Body of pancreas (tissue), 4 donors: Measurements from ENCODE around the gene ZNG1E. TPM values are rescaled to one million over a fixed set of nuclear protein-coding genes. Genes with fewer than 3 reads are reported as not detected.
"Not testable (repeated sequence)": the region's sequence is repeated elsewhere in the genome, so short reads cannot be mapped to it uniquely, and the experiment has no call there.

Experiments
- ATAC-seq: fragments of 150-250 bp; one replicate; pipeline ENCODE4 v1.9.1; 2016
- DNase-seq, 4 donors: peaks; one replicate each; pipeline ENCODE4 v3.0.0-alpha.2; 2019
- H3K27ac ChIP-seq, 4 donors: fragments of 200-600 bp; sonication (generic); 1 replicate in 3 of 4; 2 replicates in 1 of 4; pipeline versions ENCODE4 v1.5.1 to v1.6.1; 2016 to 2019; ENCODE audit warnings: mild to moderate bottlenecking in 1 of 4, mixed read lengths in 1 of 4, moderate library complexity in 1 of 4
- H3K27me3 ChIP-seq, 2 donors: fragments of 200-600 bp; sonication (generic); one replicate each; pipeline ENCODE4 v1.6.0; 2016; ENCODE audit warnings: mild to moderate bottlenecking in 1 of 2
- H3K36me3 ChIP-seq, 2 donors: fragments of 200-600 bp; sonication (generic); replicated peaks in 1 of 2; 2 replicates each; pipeline ENCODE4 v1.5.1; 2016; ENCODE audit warnings: low read depth in 2 of 2; ENCODE audit not compliant: insufficient read depth in 1 of 2
- H3K4me1 ChIP-seq: fragments of 200-600 bp; sonication (generic); one replicate; pipeline ENCODE4 v1.6.0; 2016
- H3K4me3 ChIP-seq, 2 donors: fragments of 200-600 bp; sonication (generic); 1 replicate in 1 of 2; 2 replicates in 1 of 2; pipeline ENCODE4 v1.5.1; 2016 to 2019
- H3K9me3 ChIP-seq, 3 donors: fragments of 200-600 bp; sonication (generic); 1 replicate in 2 of 3; 2 replicates in 1 of 3; pipeline ENCODE4 v1.5.1; 2016
- CTCF ChIP-seq, 7 experiments: fragments of 450-650 bp in 4 of 7; fragments of 200-600 bp in 3 of 7; sonication (generic) in 3 of 7; IDR thresholded peaks; one replicate each; pipeline ENCODE4 v1.5.1; 2016 to 2019; ENCODE audit warnings: antibody characterized with exemption in 7 of 7
- POLR2A ChIP-seq, 3 donors: fragments of 450-650 bp; IDR thresholded peaks; one replicate each; pipeline ENCODE4 v1.6.1; 2016; ENCODE audit warnings: antibody characterized with exemption in 3 of 3, mild to moderate bottlenecking in 2 of 3
- WGBS, 2 donors: methylation state at CpG; one replicate each; pipeline ENCODE4 v1.1.5; 2017; 5-methylcytosine and 5-hydroxymethylcytosine counted together
- intact Hi-C: fragments of 100-400 bp; cut with DNase I; formaldehyde crosslinking; loops from one replicate; pipeline ENCODE4 v1.15.1; 2023
- total RNA-seq, 2 donors: library from RNA; depleted of rRNA; stranded (reverse); fragments of >200 nt; gene quantifications; one replicate each; pipeline ENCODE4 v1.1.0, GENCODE V29; 2016

ZNG1E gene
- total RNA-seq: 10 to 100 TPM; 39.6 to 52.4 TPM

- intact Hi-C loops, H3K27me3 ChIP-seq, H3K9me3 ChIP-seq, ATAC-seq, H3K36me3 ChIP-seq, H3K4me1 ChIP-seq, H3K4me3 ChIP-seq: not testable (repeated sequence)
- DNase-seq: peak; percentile 80 to 86 (median 82)
- H3K27ac ChIP-seq: peak within 1 kb of the TSS in 3 of 4 donors; percentile 59 to 72 (median 70)
- TF ChIP-seq POLR2A (IDR thresholded peaks at IDR 0.05): peak in 1 of 3 donors; percentile 10
- 0% methylated on average over 3 of the region's 33 CpGs; no CpG with 5 or more reads in 1 of the 2 donors for WGBS, 2 donors
Measured at GRCh38 chr9:65675589-65676021, at the start of gene ZNG1E. ZNG1E (plus strand) TSS chr9:65675928; CDS start chr9:65675977, 49 bp downstream.

- DNase-seq, ATAC-seq: not testable (repeated sequence)
- 56 to 74% methylated on average over 2 of the region's 2 CpGs for WGBS, 2 donors
Measured at GRCh38 chr9:65673579-65673978, 2.1 kb upstream of the ZNG1E start.

GRCh38 chr9:65675018-65675417 lies 710 bp upstream of the ZNG1E start:
- DNase-seq, H3K4me1 ChIP-seq, H3K4me3 ChIP-seq, intact Hi-C loops, H3K36me3 ChIP-seq, H3K27me3 ChIP-seq, H3K9me3 ChIP-seq, H3K27ac ChIP-seq, ATAC-seq: not testable (repeated sequence)
- 32 to 34% methylated on average over 4 to 5 of the region's 5 CpGs for WGBS, 2 donors

More at GRCh38 chr9:65673579-65673978, 2.1 kb upstream of the ZNG1E start:
- intact Hi-C loops, H3K27me3 ChIP-seq, H3K4me1 ChIP-seq, H3K4me3 ChIP-seq, H3K27ac ChIP-seq, H3K36me3 ChIP-seq, H3K9me3 ChIP-seq: not testable (repeated sequence)

- H3K27me3 ChIP-seq, intact Hi-C loops, H3K36me3 ChIP-seq, H3K9me3 ChIP-seq, H3K4me3 ChIP-seq, H3K4me1 ChIP-seq: not testable (repeated sequence)
- ATAC-seq (peak; percentile 55), DNase-seq (peak; percentile 33 to 69 (median 48))
- 0% methylated on average over 4 of the region's 11 CpGs for WGBS, 2 donors
- peak overlapping the region in 2 of 4 donors; percentile 59 to 68 for H3K27ac ChIP-seq
Measured at GRCh38 chr9:65676389-65676788, 661 bp downstream of the ZNG1E start.

GRCh38 chr9:65678533-65678932 lies 2.8 kb downstream of the ZNG1E start:
- H3K27ac ChIP-seq: not testable (repeated sequence)
- WGBS, 2 donors: 0 to 4% methylated on average over 3 of the region's 3 CpGs
- TF ChIP-seq CTCF (IDR thresholded peaks at IDR 0.05): peak in 1 of 7 experiments; percentile 26

GRCh38 chr9:65703550-65703949 lies 27.8 kb downstream of the ZNG1E start:
- DNase-seq, H3K36me3 ChIP-seq, ATAC-seq, H3K4me3 ChIP-seq, H3K27ac ChIP-seq, H3K9me3 ChIP-seq, H3K4me1 ChIP-seq, H3K27me3 ChIP-seq, intact Hi-C loops: not testable (repeated sequence)
- no CpG with 5 or more reads among the region's 2 CpGs for WGBS, 2 donors

More at GRCh38 chr9:65678533-65678932, 2.8 kb downstream of the ZNG1E start:
- H3K9me3 ChIP-seq, H3K4me1 ChIP-seq, ATAC-seq, H3K4me3 ChIP-seq, H3K36me3 ChIP-seq, H3K27me3 ChIP-seq, intact Hi-C loops, DNase-seq: not testable (repeated sequence)

- ATAC-seq, H3K4me1 ChIP-seq, H3K9me3 ChIP-seq, H3K27ac ChIP-seq, H3K27me3 ChIP-seq, H3K36me3 ChIP-seq, DNase-seq, intact Hi-C loops, H3K4me3 ChIP-seq: not testable (repeated sequence)
- WGBS, 2 donors: 90 to 96% methylated on average over 3 of the region's 5 CpGs
Measured at GRCh38 chr9:65714445-65714844, 38.7 kb downstream of the ZNG1E start.

- H3K9me3 ChIP-seq, H3K27me3 ChIP-seq, intact Hi-C loops, H3K4me3 ChIP-seq, H3K4me1 ChIP-seq, H3K36me3 ChIP-seq, H3K27ac ChIP-seq, ATAC-seq: not testable (repeated sequence)
- 11 to 16% methylated on average over 14 to 18 of the region's 38 CpGs for WGBS, 2 donors
- DNase-seq: peak in 2 of 4 donors; percentile 3 to 7
Measured at GRCh38 chr9:65737096-65737564, 61.4 kb downstream of the ZNG1E start, which contains the start of gene FOXD4L4. FOXD4L4 (plus strand) TSS chr9:65737146; CDS start chr9:65737146, 0 bp downstream.

GRCh38 chr9:65738133-65738532 lies 62.4 kb downstream of the ZNG1E start:
- intact Hi-C loops, ATAC-seq, H3K4me1 ChIP-seq, H3K9me3 ChIP-seq, DNase-seq, H3K36me3 ChIP-seq, H3K4me3 ChIP-seq, H3K27ac ChIP-seq, H3K27me3 ChIP-seq: not testable (repeated sequence)
- WGBS, 2 donors: 20% methylated on average over 1 of the region's 27 CpGs; no CpG with 5 or more reads in 1 of the 2 donors
